ENCODE measurements around the gene TNXB. TPM values are rescaled to one million over a fixed set of nuclear protein-coding genes. Genes with fewer than 3 reads are reported as not detected.

Gene TNXB
- polyA plus RNA-seq, 2 of the 4 experiments (the other 2 are of a cell fraction), result 0.80 to 1.7 TPM

DNA sequence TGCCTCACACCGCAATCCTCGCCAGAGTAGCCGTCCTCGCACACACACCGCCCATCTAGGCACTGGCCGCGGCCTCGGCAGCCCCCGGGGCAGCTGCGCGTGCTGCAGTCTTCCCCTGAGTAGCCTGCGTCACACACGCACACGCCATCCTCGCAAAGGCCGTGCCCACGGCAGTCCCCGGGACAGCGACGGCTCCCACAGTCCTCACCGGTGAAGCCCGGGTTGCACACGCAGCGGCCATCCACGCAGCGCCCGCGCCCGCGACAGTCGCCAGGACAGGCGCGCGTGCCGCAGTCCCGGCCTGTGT, 13.1 kb downstream of the TNXB start:
- Histone ChIP-seq H3K4me2 (no peak overlapping the region), H3K4me3 (no peak overlapping the region), H3K4me1 (peaks cover 11% of the 10 kb centered on the region; the same call in 2 of the 3 replicates), H3K9me3 (no peaks in the 10 kb centered on the region), H3K27ac (no peak overlapping the region)
- ChIA-PET CTCF (interaction anchor here (3.1 kb wide), 1 partner anchor 22 kb away, joined by 16 read pairs; no protein-coding TSS in a partner anchor), POLR2A (no interaction called here)
- no peak for DNase-seq (ENCODE audit: low read depth in 1 of 2, low spot score in 1 of 2)
- WGBS (ENCODE audit: missing lambda C conversion rate), result 73% methylated on average over 19 of the region's 36 CpGs
- peak in 1 of 2 experiments; percentile 11; a peak in 3 of 6 replicates for ATAC-seq
- TF ChIP-seq RNF2 (IDR thresholded peaks at IDR 0.05; ENCODE audit: borderline replicate concordance, low read depth) (no peak), KDM1A (IDR thresholded peaks at IDR 0.05; ENCODE audit: low read depth) (no peak), POLR2A (IDR thresholded peaks at IDR 0.05; ENCODE audit: low read length) (no peak), KDM5A (IDR thresholded peaks at IDR 0.05) (no peak), RAD21 (conservative IDR thresholded peaks at IDR 0.05 in 1 of 2, IDR thresholded peaks at IDR 0.05 in 1 of 2) (no peak), ZNF302 (CRISPR knock-in tag; IDR thresholded peaks at IDR 0.05) (no peak), FOXS1 (CRISPR knock-in tag; IDR thresholded peaks at IDR 0.05) (no peak), RFX5 (IDR thresholded peaks at IDR 0.05) (no peak), MYC (IDR thresholded peaks at IDR 0.05; ENCODE audit: borderline replicate concordance, low read length) (no peak), NFE2L2 (conservative IDR thresholded peaks at IDR 0.05; ENCODE audit: low read length) (no peak), JUNB (IDR thresholded peaks at IDR 0.05) (no peak), CHD2 (IDR thresholded peaks at IDR 0.05; ENCODE audit: low read length, partially characterized antibody) (no peak), NPAS2 (CRISPR knock-in tag; IDR thresholded peaks at IDR 0.05; ENCODE audit: borderline replicate concordance) (no peak), CHD4 (IDR thresholded peaks at IDR 0.05; ENCODE audit: borderline replicate concordance) (no peak), CBX8 (IDR thresholded peaks at IDR 0.05) (no peak)
- TF ChIP-seq, protein P1, sequence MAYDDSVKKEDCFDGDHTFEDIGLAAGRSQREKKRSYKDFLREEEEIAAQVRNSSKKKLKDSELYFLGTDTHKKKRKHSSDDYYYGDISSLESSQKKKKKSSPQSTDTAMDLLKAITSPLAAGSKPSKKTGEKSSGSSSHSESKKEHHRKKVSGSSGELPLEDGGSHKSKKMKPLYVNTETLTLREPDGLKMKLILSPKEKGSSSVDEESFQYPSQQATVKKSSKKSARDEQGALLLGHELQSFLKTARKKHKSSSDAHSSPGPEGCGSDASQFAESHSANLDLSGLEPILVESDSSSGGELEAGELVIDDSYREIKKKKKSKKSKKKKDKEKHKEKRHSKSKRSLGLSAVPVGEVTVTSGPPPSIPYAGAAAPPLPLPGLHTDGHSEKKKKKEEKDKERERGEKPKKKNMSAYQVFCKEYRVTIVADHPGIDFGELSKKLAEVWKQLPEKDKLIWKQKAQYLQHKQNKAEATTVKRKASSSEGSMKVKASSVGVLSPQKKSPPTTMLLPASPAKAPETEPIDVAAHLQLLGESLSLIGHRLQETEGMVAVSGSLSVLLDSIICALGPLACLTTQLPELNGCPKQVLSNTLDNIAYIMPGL (CRISPR knock-in tag; IDR thresholded peaks at IDR 0.05; ENCODE audit: borderline replicate concordance), result no peak
- TF ChIP-seq, protein P2, sequence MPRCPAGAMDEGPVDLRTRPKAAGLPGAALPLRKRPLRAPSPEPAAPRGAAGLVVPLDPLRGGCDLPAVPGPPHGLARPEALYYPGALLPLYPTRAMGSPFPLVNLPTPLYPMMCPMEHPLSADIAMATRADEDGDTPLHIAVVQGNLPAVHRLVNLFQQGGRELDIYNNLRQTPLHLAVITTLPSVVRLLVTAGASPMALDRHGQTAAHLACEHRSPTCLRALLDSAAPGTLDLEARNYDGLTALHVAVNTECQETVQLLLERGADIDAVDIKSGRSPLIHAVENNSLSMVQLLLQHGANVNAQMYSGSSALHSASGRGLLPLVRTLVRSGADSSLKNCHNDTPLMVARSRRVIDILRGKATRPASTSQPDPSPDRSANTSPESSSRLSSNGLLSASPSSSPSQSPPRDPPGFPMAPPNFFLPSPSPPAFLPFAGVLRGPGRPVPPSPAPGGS (IDR thresholded peaks at IDR 0.05), result no peak
- TF ChIP-seq, protein P3, sequence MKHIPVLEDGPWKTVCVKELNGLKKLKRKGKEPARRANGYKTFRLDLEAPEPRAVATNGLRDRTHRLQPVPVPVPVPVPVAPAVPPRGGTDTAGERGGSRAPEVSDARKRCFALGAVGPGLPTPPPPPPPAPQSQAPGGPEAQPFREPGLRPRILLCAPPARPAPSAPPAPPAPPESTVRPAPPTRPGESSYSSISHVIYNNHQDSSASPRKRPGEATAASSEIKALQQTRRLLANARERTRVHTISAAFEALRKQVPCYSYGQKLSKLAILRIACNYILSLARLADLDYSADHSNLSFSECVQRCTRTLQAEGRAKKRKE (CRISPR knock-in tag; IDR thresholded peaks at IDR 0.05; ENCODE audit: low read depth), result no peak
- no peak for FAIRE-seq

DNA sequence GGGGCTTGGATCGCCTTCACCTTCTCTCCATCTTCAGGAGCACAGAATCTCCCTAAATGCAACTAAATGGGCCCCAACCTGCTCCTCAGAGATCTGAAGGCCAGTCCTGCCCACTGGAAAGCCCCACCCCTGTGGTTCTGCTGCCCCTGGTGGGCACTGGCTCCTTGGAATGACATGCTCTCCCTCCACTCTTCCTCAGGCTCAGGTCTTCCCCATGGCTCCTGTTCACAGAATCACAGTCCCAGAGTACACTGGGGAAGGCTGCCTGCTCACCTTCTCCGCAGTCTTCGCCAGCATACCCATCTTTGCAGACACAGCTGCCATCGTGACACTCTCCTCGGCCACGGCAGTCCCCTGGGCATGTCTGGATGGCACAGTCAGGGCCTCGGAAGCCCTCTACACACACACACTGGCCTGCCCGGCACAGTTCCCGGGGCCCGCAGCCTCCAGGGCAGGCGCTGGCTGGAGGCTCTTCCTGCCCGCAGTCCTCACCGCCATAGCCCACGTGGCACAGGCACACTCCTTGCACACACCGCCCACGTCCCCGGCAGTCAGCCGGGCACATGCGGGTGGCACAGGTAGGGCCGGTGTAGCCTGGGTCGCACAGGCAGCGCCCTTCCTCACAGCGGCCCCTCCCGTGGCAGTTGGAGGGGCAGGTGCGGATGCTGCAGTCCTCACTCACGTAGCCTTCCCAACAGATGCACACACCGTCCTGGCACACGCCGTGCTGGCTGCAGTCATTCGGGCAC, 13.6 kb downstream of the TNXB start:
- FAIRE-seq (no peak), DNase-seq (ENCODE audit: low read depth in 1 of 2, low spot score in 1 of 2) (no peak), ATAC-seq (peak; percentile 27 to 66; a peak in 3 of 6 replicates)
- Histone ChIP-seq H3K4me1 (peaks cover 11% of the 10 kb centered on the region; the same call in 2 of the 3 replicates), H3K4me2 (no peak overlapping the region), H3K27ac (no peak overlapping the region), H3K4me3 (no peak overlapping the region), H3K9me3 (no peaks in the 10 kb centered on the region)
- POLR2A ChIA-PET, result no interaction called here
- CTCF ChIA-PET, result interaction anchor here (1.1 to 3.1 kb wide), 4 partner anchors 9 to 45 kb away, joined by 3 to 16 read pairs (median 3); no protein-coding TSS in a partner anchor
- WGBS (ENCODE audit: missing lambda C conversion rate), result 79% methylated on average over 6 of the region's 30 CpGs
- TF ChIP-seq CHD4 (IDR thresholded peaks at IDR 0.05; ENCODE audit: borderline replicate concordance) (no peak), TP53 (CRISPR knock-in tag; IDR thresholded peaks at IDR 0.05) (no peak), HOXA7 (CRISPR knock-in tag; IDR thresholded peaks at IDR 0.05) (no peak), FOXS1 (CRISPR knock-in tag; IDR thresholded peaks at IDR 0.05) (no peak), MAFK (IDR thresholded peaks at IDR 0.05; ENCODE audit: partially characterized antibody) (no peak), MYC (IDR thresholded peaks at IDR 0.05; ENCODE audit: borderline replicate concordance, low read length) (no peak), ESRRA (IDR thresholded peaks at IDR 0.05; ENCODE audit: borderline replicate concordance, low read length) (no peak), RARB (CRISPR knock-in tag; IDR thresholded peaks at IDR 0.05) (no peak), KDM1A (IDR thresholded peaks at IDR 0.05; ENCODE audit: low read depth) (no peak), ZFP36 (IDR thresholded peaks at IDR 0.05; ENCODE audit: borderline replicate concordance, partially characterized antibody) (no peak)
- TF ChIP-seq, protein P1 (CRISPR knock-in tag; IDR thresholded peaks at IDR 0.05; ENCODE audit: borderline replicate concordance), result no peak
